Measurements from ENCODE around the gene ZFP82.

Gene ZFP82

GRCh38 chr19:36371886-36372285, 46.6 kb downstream of the ZFP82 start:
- no peak for DNase-seq

DNA sequence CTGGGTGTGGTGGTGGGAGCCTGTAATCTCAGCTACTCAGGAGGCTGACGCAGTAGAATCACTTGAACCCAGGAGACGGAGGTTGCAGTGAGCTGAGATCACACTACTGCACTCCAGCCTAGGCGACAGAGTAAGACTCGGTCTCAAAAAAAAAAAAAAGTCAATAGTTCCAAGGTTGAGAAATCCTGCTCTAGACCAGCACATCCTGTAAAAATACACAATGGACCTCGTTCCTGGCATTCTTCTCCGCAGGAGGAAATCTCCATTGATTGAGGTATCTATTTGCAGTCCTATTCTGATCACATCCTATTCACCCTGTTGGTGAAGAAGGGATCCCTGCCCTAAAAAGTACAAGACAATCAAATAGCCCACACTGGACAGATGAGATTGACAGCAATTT, 54.6 kb downstream of the ZFP82 start:
- DNase-seq: no peak

Measured in suppressor macrophage treated with lipopolysaccharide for 1 hour (primary cell).